Bronchial epithelial cell (primary cell): Measurements from ENCODE around the gene PHF20. TPM values are rescaled to one million over a fixed set of nuclear protein-coding genes. Genes with fewer than 3 reads are reported as not detected.
A peak's percentile ranks its signal among the peaks of the same experiment; 100 is the strongest.

Source experiments
- DNase-seq: peaks from one replicate; pipeline ENCODE4 v3.0.0-alpha.2; 2010; ENCODE audit warnings: low read depth
- FAIRE-seq: peaks from 2 replicates; lab custom pipeline; 2011; peaks lifted over from hg19 to GRCh38; lab: Jason Lieb, UNC
- H3K27me3 ChIP-seq: 2 replicates; pipeline ENCODE4 v1.5.1; 2011; ENCODE audit warnings: low read length; ENCODE audit not compliant: control insufficient read depth, insufficient read depth
- H3K36me3 ChIP-seq: 2 replicates; pipeline ENCODE4 v1.5.1; 2011; ENCODE audit warnings: low read length; ENCODE audit not compliant: control insufficient read depth, insufficient read depth
- H3K4me3 ChIP-seq: 2 replicates; pipeline ENCODE4 v1.5.1; 2011; ENCODE audit warnings: mild to moderate bottlenecking, low read depth, low read length, control low read depth
- CTCF ChIP-seq: IDR thresholded peaks from 2 replicates; pipeline ENCODE4 v1.5.1; 2011; ENCODE audit warnings: mild to moderate bottlenecking, moderate library complexity, low read length, control low read depth, inconsistent platforms; ENCODE audit not compliant: insufficient read depth, severe bottlenecking
- total RNA-seq: library from RNA; depleted of rRNA; stranded (reverse); fragments of >200 nt; gene quantifications from 2 replicates; pipeline ENCODE4 v1.2.1, GENCODE V29; 2014

Gene PHF20
- total RNA-seq, 1 donor from 2014 or later, result 24.0 TPM

- no peak for DNase-seq
- H3K27me3 ChIP-seq, result no peaks in the 10 kb centered on the region
- H3K4me3 ChIP-seq, result no peak within 1 kb of the TSS
- FAIRE-seq, result no peak
- no peak for TF ChIP-seq CTCF
- no peaks in the 10 kb centered on the region for H3K36me3 ChIP-seq
These were observed 196.3 kb downstream of the PHF20 start, which contains the start of gene CNBD2 for GRCh38 chr20:35967979-35968640. CNBD2 (plus strand) TSS chr20:35968590; CDS start chr20:35968763, 173 bp downstream.

- FAIRE-seq (no peak), DNase-seq (peak; percentile 83)
- Histone ChIP-seq H3K36me3 (no peaks in the 10 kb centered on the region), H3K27me3 (no peaks in the 10 kb centered on the region), H3K4me3 (no peak overlapping the region)
- no peak for TF ChIP-seq CTCF
These were observed 197.1 kb downstream of the PHF20 start for GRCh38 chr20:35968930-35969329.

GRCh38 chr20:35971981-35972380 lies 200.2 kb downstream of the PHF20 start:
- DNase-seq (no peak), FAIRE-seq (no peak)
- TF ChIP-seq CTCF, result no peak
- Histone ChIP-seq H3K27me3 (no peaks in the 10 kb centered on the region), H3K36me3 (no peaks in the 10 kb centered on the region), H3K4me3 (no peak overlapping the region)

GRCh38 chr20:35972462-35972861 lies 200.6 kb downstream of the PHF20 start:
- TF ChIP-seq CTCF, result no peak
- DNase-seq, result no peak
- no peak overlapping the region for H3K4me3 ChIP-seq
- H3K27me3 ChIP-seq, result no peaks in the 10 kb centered on the region
- H3K36me3 ChIP-seq, result no peaks in the 10 kb centered on the region
- no peak for FAIRE-seq

GRCh38 chr20:35974256-35974655 lies 202.4 kb downstream of the PHF20 start:
- TF ChIP-seq CTCF, result no peak
- DNase-seq (no peak), FAIRE-seq (no peak)
- Histone ChIP-seq H3K36me3 (no peaks in the 10 kb centered on the region), H3K4me3 (no peak overlapping the region), H3K27me3 (no peaks in the 10 kb centered on the region)
